Femur (tissue), 1 donor: Measurements from ENCODE around the gene SYT8.

ENCODE experiments used
- DNase-seq: peaks from one replicate; pipeline ENCODE4 v3.0.0-alpha.2; 2017

The SYT8 gene

GRCh38 chr11:1819074-1819473, 15.7 kb upstream of the SYT8 start:
- DNase-seq, result no peak

GRCh38 chr11:1820463-1821325, 14.1 kb upstream of the SYT8 start:
- no peak for DNase-seq

- no peak for DNase-seq
Observed at GRCh38 chr11:1821562-1821961, 13.2 kb upstream of the SYT8 start.

GRCh38 chr11:1822648-1823375, 12.0 kb upstream of the SYT8 start:
- no peak for DNase-seq

- DNase-seq, result no peak
Observed at GRCh38 chr11:1823376-1824220, 11.2 kb upstream of the SYT8 start.

GRCh38 chr11:1824221-1825038, 10.4 kb upstream of the SYT8 start:
- no peak for DNase-seq

- DNase-seq, result peak; percentile 73
Observed at GRCh38 chr11:1825039-1825740, 9.6 kb upstream of the SYT8 start.

GRCh38 chr11:1825785-1826451, 8.9 kb upstream of the SYT8 start:
- no peak for DNase-seq

GRCh38 chr11:1826552-1827094, 8.2 kb upstream of the SYT8 start:
- peak; percentile 82 for DNase-seq

- DNase-seq, result peak; percentile 93
Observed at GRCh38 chr11:1827095-1827813, 7.5 kb upstream of the SYT8 start.

GRCh38 chr11:1827931-1828330, 6.9 kb upstream of the SYT8 start:
- DNase-seq, result peak; percentile 34

GRCh38 chr11:1828542-1828941, 6.2 kb upstream of the SYT8 start:
- no peak for DNase-seq

GRCh38 chr11:1829039-1829820, 5.6 kb upstream of the SYT8 start:
- peak; percentile 71 for DNase-seq

GRCh38 chr11:1830004-1830321, 4.8 kb upstream of the SYT8 start:
- DNase-seq, result no peak

GRCh38 chr11:1830322-1831223, 4.2 kb upstream of the SYT8 start:
- peak; percentile 77 for DNase-seq

- peak; percentile 26 for DNase-seq
Observed at GRCh38 chr11:1831338-1832210, 3.2 kb upstream of the SYT8 start.

GRCh38 chr11:1832211-1832919, 2.4 kb upstream of the SYT8 start:
- peak; percentile 51 for DNase-seq
